Fibroblast of pulmonary artery (primary cell): ENCODE data around the gene DCTN3.

Source experiments
- DNase-seq: peaks from one replicate; pipeline ENCODE4 v3.0.0-alpha.2; 2010; ENCODE audit warnings: low read depth
- H3K4me3 ChIP-seq: replicated peaks from 2 replicates; pipeline ENCODE4 v1.5.1; 2011; ENCODE audit warnings: low read depth, mild to moderate bottlenecking, control low read depth, low read length, moderate library complexity
- CTCF ChIP-seq: IDR thresholded peaks from 2 replicates; pipeline ENCODE4 v1.5.1; 2011; ENCODE audit warnings: mild to moderate bottlenecking, control low read depth, low read length, inconsistent platforms; ENCODE audit errors: missing control alignments

Gene DCTN3

GRCh38 chr9:34620061-34620994, at the start of gene DCTN3:
Gene DCTN3, minus strand, starts transcription at chr9:34620495. Its CDS starts 31 bp downstream, at chr9:34620464.
- DNase-seq = peak; percentile 97
- TF ChIP-seq CTCF = no peak
- peak within 1 kb of the TSS; percentile 96 for H3K4me3 ChIP-seq

GRCh38 chr9:34665381-34666250, 45.3 kb upstream of the DCTN3 start:
- H3K4me3 ChIP-seq = peak overlapping the region; percentile 89
- DNase-seq = peak; percentile 96
- TF ChIP-seq CTCF = no peak

GRCh38 chr9:34665067-34665380, 44.7 kb upstream of the DCTN3 start:
- no peak for TF ChIP-seq CTCF
- no peak for DNase-seq
- H3K4me3 ChIP-seq = peak overlapping the region; percentile 89

GRCh38 chr9:34664281-34665066, 44.2 kb upstream of the DCTN3 start:
- H3K4me3 ChIP-seq = peak overlapping the region; percentile 89
- peak; percentile 81 for DNase-seq
- TF ChIP-seq CTCF = no peak

GRCh38 chr9:34663303-34663605, 43.0 kb upstream of the DCTN3 start:
- TF ChIP-seq CTCF = no peak
- no peak for DNase-seq
- H3K4me3 ChIP-seq = no peak overlapping the region

GRCh38 chr9:34662526-34663302, 42.4 kb upstream of the DCTN3 start, which contains the start of gene CCL27:
Gene CCL27, minus strand, starts transcription at chr9:34662657. Its CDS starts 24 bp downstream, at chr9:34662633.
- TF ChIP-seq CTCF = no peak
- no peak for DNase-seq
- H3K4me3 ChIP-seq = no peak within 1 kb of the TSS
